SK-N-SH (cell line): ENCODE results near the gene STEAP3.

Experiments used
- EP300 ChIP-seq, 2 experiments: IDR thresholded peaks; 2 replicates each; pipeline versions ENCODE4 v1.4.0 to v1.6.1; 2012; ENCODE audit warnings: borderline replicate concordance in 1 of 2, low read depth in 1 of 2, low read length in 1 of 2
- EZH2phosphoT487 ChIP-seq: fragments of 200-600 bp; sonication (generic); IDR thresholded peaks from 2 replicates; pipeline ENCODE4 v1.6.1; 2017; ENCODE audit warnings: low read depth, mixed run types, mild to moderate bottlenecking, antibody characterized with exemption, moderate library complexity, borderline replicate concordance
- FOXM1 ChIP-seq: IDR thresholded peaks from 2 replicates; pipeline ENCODE4 v1.4.0; 2012; ENCODE audit warnings: low read depth, mild to moderate bottlenecking
- NRF1 ChIP-seq: IDR thresholded peaks from 2 replicates; pipeline ENCODE4 v1.6.1; 2012; ENCODE audit warnings: low read depth, mild to moderate bottlenecking, low read length
- POLR2AphosphoS5 ChIP-seq: IDR thresholded peaks from 2 replicates; pipeline ENCODE4 v1.6.1; 2012; ENCODE audit warnings: low read depth, low read length
- REST ChIP-seq: IDR thresholded peaks from 2 replicates; pipeline ENCODE4 v1.6.1; 2012; ENCODE audit warnings: mild to moderate bottlenecking, low read depth, low read length, moderate library complexity
- RXRA ChIP-seq: IDR thresholded peaks from 2 replicates; pipeline ENCODE4 v1.4.0; 2012; ENCODE audit warnings: low read depth, mild to moderate bottlenecking, borderline replicate concordance
- TAF1 ChIP-seq: IDR thresholded peaks from 2 replicates; pipeline ENCODE4 v1.6.1; 2012; ENCODE audit warnings: low read depth, mild to moderate bottlenecking, low read length, moderate library complexity, borderline replicate concordance
- USF1 ChIP-seq: IDR thresholded peaks from 2 replicates; pipeline ENCODE4 v1.4.0; 2012; ENCODE audit warnings: low read depth, borderline replicate concordance
- YY1 ChIP-seq: IDR thresholded peaks from 2 replicates; pipeline ENCODE4 v1.4.0; 2012; ENCODE audit warnings: low read depth, mild to moderate bottlenecking
- TF ChIP-seq, protein P1 (sequence below): fragments of 200-600 bp; sonication (generic); IDR thresholded peaks from 2 replicates; pipeline ENCODE4 v1.6.1; 2017; ENCODE audit warnings: antibody characterized with exemption, mild to moderate bottlenecking, moderate library complexity
- TF ChIP-seq, protein P2 (sequence below): IDR thresholded peaks from 2 replicates; pipeline ENCODE4 v1.4.0; 2012; ENCODE audit warnings: low read depth
- TF ChIP-seq, protein P3 (sequence below): fragments of 150-350 bp; IDR thresholded peaks from 2 replicates; pipeline ENCODE4 v1.6.1; 2016; ENCODE audit warnings: mild to moderate bottlenecking, low read depth, low read length

GRCh38 chr2:119218478-119219064, 5.1 kb upstream of the STEAP3 start:
- TF ChIP-seq NRF1 (no peak), REST (no peak), EZH2phosphoT487 (no peak), POLR2AphosphoS5 (no peak), EP300 (IDR thresholded peaks at IDR 0.05; ENCODE audit: borderline replicate concordance in 1 of 2, low read depth in 1 of 2, low read length in 1 of 2) (no peak), USF1 (no peak), FOXM1 (no peak), YY1 (no peak), TAF1 (no peak), RXRA (no peak)
- TF ChIP-seq, protein P1, sequence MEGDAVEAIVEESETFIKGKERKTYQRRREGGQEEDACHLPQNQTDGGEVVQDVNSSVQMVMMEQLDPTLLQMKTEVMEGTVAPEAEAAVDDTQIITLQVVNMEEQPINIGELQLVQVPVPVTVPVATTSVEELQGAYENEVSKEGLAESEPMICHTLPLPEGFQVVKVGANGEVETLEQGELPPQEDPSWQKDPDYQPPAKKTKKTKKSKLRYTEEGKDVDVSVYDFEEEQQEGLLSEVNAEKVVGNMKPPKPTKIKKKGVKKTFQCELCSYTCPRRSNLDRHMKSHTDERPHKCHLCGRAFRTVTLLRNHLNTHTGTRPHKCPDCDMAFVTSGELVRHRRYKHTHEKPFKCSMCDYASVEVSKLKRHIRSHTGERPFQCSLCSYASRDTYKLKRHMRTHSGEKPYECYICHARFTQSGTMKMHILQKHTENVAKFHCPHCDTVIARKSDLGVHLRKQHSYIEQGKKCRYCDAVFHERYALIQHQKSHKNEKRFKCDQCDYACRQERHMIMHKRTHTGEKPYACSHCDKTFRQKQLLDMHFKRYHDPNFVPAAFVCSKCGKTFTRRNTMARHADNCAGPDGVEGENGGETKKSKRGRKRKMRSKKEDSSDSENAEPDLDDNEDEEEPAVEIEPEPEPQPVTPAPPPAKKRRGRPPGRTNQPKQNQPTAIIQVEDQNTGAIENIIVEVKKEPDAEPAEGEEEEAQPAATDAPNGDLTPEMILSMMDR: peak; percentile 54
- TF ChIP-seq, protein P2, sequence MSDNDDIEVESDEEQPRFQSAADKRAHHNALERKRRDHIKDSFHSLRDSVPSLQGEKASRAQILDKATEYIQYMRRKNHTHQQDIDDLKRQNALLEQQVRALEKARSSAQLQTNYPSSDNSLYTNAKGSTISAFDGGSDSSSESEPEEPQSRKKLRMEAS: no peak
- TF ChIP-seq, protein P3, sequence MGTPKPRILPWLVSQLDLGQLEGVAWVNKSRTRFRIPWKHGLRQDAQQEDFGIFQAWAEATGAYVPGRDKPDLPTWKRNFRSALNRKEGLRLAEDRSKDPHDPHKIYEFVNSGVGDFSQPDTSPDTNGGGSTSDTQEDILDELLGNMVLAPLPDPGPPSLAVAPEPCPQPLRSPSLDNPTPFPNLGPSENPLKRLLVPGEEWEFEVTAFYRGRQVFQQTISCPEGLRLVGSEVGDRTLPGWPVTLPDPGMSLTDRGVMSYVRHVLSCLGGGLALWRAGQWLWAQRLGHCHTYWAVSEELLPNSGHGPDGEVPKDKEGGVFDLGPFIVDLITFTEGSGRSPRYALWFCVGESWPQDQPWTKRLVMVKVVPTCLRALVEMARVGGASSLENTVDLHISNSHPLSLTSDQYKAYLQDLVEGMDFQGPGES: no peak
